Measurements from ENCODE around the gene VAMP2.

The VAMP2 gene

GRCh38 chr17:8160741-8161221 is 2.0 kb downstream of the VAMP2 start:
- peak overlapping the region; percentile 2; the same call in 1 of the 2 replicates for H3K4me3 ChIP-seq (ENCODE audit: low read depth, low read length)
- ChIA-PET POLR2A (interaction anchor here (1.3 kb wide), 1 partner anchor 13 kb away, joined by 5 read pairs; no protein-coding TSS in a partner anchor), CTCF (interaction anchor here (0.7 to 8.6 kb wide), 12 partner anchors 9 to 100 kb away, joined by 3 to 41 read pairs (median 8); partner anchors contain the start of genes ALOXE3, HES7 and PER1)
- no peak for DNase-seq (ENCODE audit: low read depth, low spot score)
- TF ChIP-seq CTCF (IDR thresholded peaks at IDR 0.05; ENCODE audit: insufficient read depth, low read length, missing control alignments) = no peak

GRCh38 chr17:8160224-8160577 is 2.5 kb downstream of the VAMP2 start:
- no peak overlapping the region for H3K4me3 ChIP-seq (ENCODE audit: low read depth, low read length)
- CTCF ChIA-PET = interaction anchor here (1.7 to 8.6 kb wide), 9 partner anchors 9 to 100 kb away, joined by 5 to 41 read pairs (median 25); partner anchors contain the start of genes ALOXE3, HES7 and PER1
- POLR2A ChIA-PET = interaction anchor here (1.1 to 1.3 kb wide), 2 partner anchors 9 to 13 kb away, joined by 4 to 5 read pairs; no protein-coding TSS in a partner anchor
- DNase-seq (ENCODE audit: low read depth, low spot score) = no peak
- no peak for TF ChIP-seq CTCF (IDR thresholded peaks at IDR 0.05; ENCODE audit: insufficient read depth, low read length, missing control alignments)

- ChIA-PET POLR2A (interaction anchor here (1.1 to 1.6 kb wide), 3 partner anchors 8 to 14 kb away, joined by 4 to 5 read pairs (median 4); no protein-coding TSS in a partner anchor), CTCF (interaction anchor here (0.7 to 8.6 kb wide), 16 partner anchors 8 to 314 kb away, joined by 3 to 41 read pairs (median 9); partner anchors contain the start of genes ALOXE3, AURKB, HES7 and PER1)
- no peak for TF ChIP-seq CTCF (IDR thresholded peaks at IDR 0.05; ENCODE audit: insufficient read depth, low read length, missing control alignments)
- no peak for DNase-seq (ENCODE audit: low read depth, low spot score)
- H3K4me3 ChIP-seq (ENCODE audit: low read depth, low read length) = no peak overlapping the region
Observed at GRCh38 chr17:8159459-8160223, 3.1 kb downstream of the VAMP2 start.

- no peak for TF ChIP-seq CTCF (IDR thresholded peaks at IDR 0.05; ENCODE audit: insufficient read depth, low read length, missing control alignments)
- DNase-seq (ENCODE audit: low read depth, low spot score) = no peak
- ChIA-PET CTCF (interaction anchor here (0.7 to 8.6 kb wide), 20 partner anchors 9 to 314 kb away, joined by 3 to 41 read pairs (median 8); partner anchors contain the start of genes ALOXE3, AURKB and HES7), POLR2A (interaction anchor here (1.1 to 1.6 kb wide), 2 partner anchors 8 to 14 kb away, joined by 4 read pairs; no protein-coding TSS in a partner anchor)
- H3K4me3 ChIP-seq (ENCODE audit: low read depth, low read length) = no peak overlapping the region
Observed at GRCh38 chr17:8159032-8159400, 3.7 kb downstream of the VAMP2 start.

- DNase-seq (ENCODE audit: low read depth, low spot score) = peak; percentile 21
- peak; percentile 80 for TF ChIP-seq CTCF (IDR thresholded peaks at IDR 0.05; ENCODE audit: insufficient read depth, low read length, missing control alignments)
- ChIA-PET CTCF (interaction anchor here (0.8 to 8.6 kb wide), 21 partner anchors 9 to 142 kb away, joined by 3 to 41 read pairs (median 7); partner anchors contain the start of genes ALOXE3, AURKB and HES7), POLR2A (interaction anchor here (1.6 kb wide), 1 partner anchor 15 kb away, joined by 4 read pairs; no protein-coding TSS in a partner anchor)
- no peak overlapping the region for H3K4me3 ChIP-seq (ENCODE audit: low read depth, low read length)
Observed at GRCh38 chr17:8158267-8159031, 4.3 kb downstream of the VAMP2 start.

Data from AG04449 (cell line).